Heart left ventricle (tissue), 16 donors: ENCODE data around the gene TMEM204. TPM values are rescaled to one million over a fixed set of nuclear protein-coding genes. Genes with fewer than 3 reads are reported as not detected.
A peak's percentile ranks its signal among the peaks of the same experiment; 100 is the strongest.

ENCODE experiments used
- ATAC-seq, 4 donors: fragments of 200-7000 bp; cut with Tn5 transposase; one replicate each; pipeline ENCODE4 v1.9.1; 2020 to 2022; ENCODE audit warnings: moderate library complexity in 4 of 4, mild to moderate bottlenecking in 3 of 4, moderate number of reproducible peaks in 1 of 4
- DNase-seq, 5 donors: peaks; one replicate each; pipeline ENCODE4 v3.0.0-alpha.2; 2020
- H3K27ac ChIP-seq, 12 donors: fragments of 200-600 bp; sonication (generic) in 4 of 12; one replicate each; pipeline versions ENCODE4 v1.5.0 to v1.8.0; 2016 to 2022; ENCODE audit warnings: mild to moderate bottlenecking in 2 of 12
- H3K27me3 ChIP-seq, 9 donors: fragments of 200-600 bp; sonication (generic) in 2 of 9; one replicate each; pipeline versions ENCODE4 v1.5.1 to v1.8.0; 2016 to 2022; ENCODE audit warnings: mild to moderate bottlenecking in 3 of 9
- H3K36me3 ChIP-seq, 9 donors: fragments of 200-600 bp; sonication (generic) in 2 of 9; one replicate each; pipeline versions ENCODE4 v1.5.0 to v1.8.0; 2018 to 2022; ENCODE audit warnings: mild to moderate bottlenecking in 2 of 9
- H3K4me1 ChIP-seq, 12 donors: fragments of 200-600 bp; sonication (generic) in 4 of 12; one replicate each; pipeline versions ENCODE4 v1.5.0 to v1.8.0; 2016 to 2022; ENCODE audit warnings: mild to moderate bottlenecking in 3 of 12
- H3K4me3 ChIP-seq, 12 donors: fragments of 200-600 bp; sonication (generic) in 4 of 12; one replicate each; pipeline versions ENCODE4 v1.5.0 to v1.8.0; 2017 to 2022; ENCODE audit warnings: mild to moderate bottlenecking in 9 of 12, moderate library complexity in 4 of 12
- H3K9me3 ChIP-seq, 12 donors: fragments of 200-600 bp; sonication (generic) in 4 of 12; one replicate each; pipeline versions ENCODE4 v1.5.0 to v1.8.0; 2016 to 2022; ENCODE audit warnings: mild to moderate bottlenecking in 1 of 12
- CTCF ChIP-seq, 12 donors: fragments of 200-600 bp; sonication (generic) in 4 of 12; IDR thresholded peaks; one replicate each; pipeline versions ENCODE4 v1.5.0 to v1.8.0; 2018 to 2022; ENCODE audit warnings: antibody characterized with exemption in 12 of 12, mild to moderate bottlenecking in 5 of 12
- POLR2A ChIP-seq, 2 donors: fragments of 450-650 bp; IDR thresholded peaks; one replicate each; pipeline ENCODE4 v1.6.1; 2017; ENCODE audit warnings: antibody characterized with exemption in 2 of 2, mild to moderate bottlenecking in 2 of 2, moderate library complexity in 2 of 2
- WGBS, 4 donors: extraction: QIAGEN DNeasy Blood & Tissue Kit in 2 of 4; methylation state at CpG; one replicate each; pipeline versions ENCODE4 v1.1.5 to v1.1.7; 2013 to 2018; 5-methylcytosine and 5-hydroxymethylcytosine counted together
- intact Hi-C, 10 donors: fragments of 100-400 bp; cut with DNase I; formaldehyde crosslinking; loops; one replicate each; pipeline versions ENCODE4 v1.11.1 to v1.14.2; 2022
- polyA plus RNA-seq, 2 donors: library from polyadenylated mRNA; stranded (reverse); fragments of 200-250 nt; gene quantifications; one replicate each; pipeline ENCODE4 v1.2.3, GENCODE V29; 2013
- total RNA-seq, 9 donors: library from RNA; depleted of rRNA in 2 of 9; stranded (reverse); fragments of >200 nt in 2 of 9; fragmentation: NEBNext Ultra II Directional in 3 of 9; extraction: Animal tissue kit (Norgen Biotek cat#: 25700) in 3 of 9; gene quantifications; one replicate each; pipeline versions ENCODE4 v1.1.0 to v1.2.4, GENCODE V29; 2016 to 2023
- donor health status: ischemic (EF 13 %, LVEDD 7.1; RV severe dilation, severe dysfunction).
- donor health status: healthy with polysubstance abuse.
- donor health status: DM: no; HTN: yes; CAD: no.
- donor health status: DM: no; HTN: no; CAD: no.
- donor health status: ischemic (EF 25% LVEDD 6.9; RV normal size, moderate dysfunction).
- donor health status: ischemic (EF 25% LVEDD 5.7; RV mildly dilated, moderate dysfunction).
- donor health status: healthy.
- donor health status: DM: yes; HTN: yes; CAD: no.
- donor health status: ischemic (EF 35%, LVEDD 5.7; RV mildly dilated, moderate dysfunction).
- donor health status: nonischemic (EF 11% LVEDD 7.7; RV severe dilation, severe dysfunction).
- donor health status: DM: yes; HTN: yes; CAD: no.
- donor health status: PGD.
- donor health status: ischemic (EF 29% LVEDD 5.4; RV normal size, mild dysfunction).
- donor health status: nonischemic (EF 23%, LVEDD 6.1; RV moderate dilation, normal function).

TMEM204 gene
- total and polyA plus RNA-seq, 11 donors = 14.0 to 64.2 (median 20.2) TPM

GRCh38 chr16:1537138-1537577 lies 3.7 kb downstream of the TMEM204 start:
- DNase-seq (peak in 1 of 5 donors; percentile 63), ATAC-seq (peak in 1 of 4 donors; percentile 2)
- peak overlapping the region in 11 of 12 donors; percentile 66 to 93 (median 88) for H3K4me3 ChIP-seq
- peaks cover 11 to 85% (median 68%) of the 10 kb centered on the region in 12 donors for H3K4me1 ChIP-seq
- intact Hi-C loops = loop anchor here in 1 of 10 donors (5.0 kb wide), 1 partner anchor 75 kb away; the partner anchor contains the start of genes CRAMP1 and IFT140
- peaks cover 0 to 68% (median 62%) of the 10 kb centered on the region in 9 donors for H3K36me3 ChIP-seq
- TF ChIP-seq POLR2A (IDR thresholded peaks at IDR 0.05) (no peak), CTCF (IDR thresholded peaks at IDR 0.05) (no peak)
- WGBS, 4 donors = 45 to 68% (median 57%) methylated on average over 2 to 27 of the region's 27 CpGs
- no peaks in the 10 kb centered on the region for H3K9me3 ChIP-seq
- peaks cover 0 to 17% (median 0%) of the 10 kb centered on the region in 9 donors for H3K27me3 ChIP-seq
- H3K27ac ChIP-seq = peak overlapping the region; percentile 92 to 99 (median 96)

- Histone ChIP-seq H3K27ac (peak overlapping the region; percentile 92 to 99 (median 96)), H3K4me1 (peaks cover 12 to 85% (median 68%) of the 10 kb centered on the region in 12 donors), H3K4me3 (peak overlapping the region in 11 of 12 donors; percentile 66 to 93 (median 88)), H3K36me3 (peaks cover 0 to 75% (median 69%) of the 10 kb centered on the region in 9 donors), H3K9me3 (no peaks in the 10 kb centered on the region), H3K27me3 (peaks cover 0 to 17% (median 0%) of the 10 kb centered on the region in 9 donors)
- 56 to 64% (median 61%) methylated on average over 25 to 26 of the region's 26 CpGs for WGBS, 4 donors
- intact Hi-C loops = loop anchor here in 1 of 10 donors (5.0 kb wide), 1 partner anchor 74 kb away; the partner anchor contains the start of genes CRAMP1 and IFT140
- DNase-seq (peak in 1 of 5 donors; percentile 40), ATAC-seq (no peak)
- TF ChIP-seq POLR2A (IDR thresholded peaks at IDR 0.05) (no peak), CTCF (IDR thresholded peaks at IDR 0.05) (no peak)
Observed at GRCh38 chr16:1537763-1538289, 4.4 kb downstream of the TMEM204 start.

- WGBS, 4 donors = 57 to 68% (median 65%) methylated on average over 19 to 22 of the region's 22 CpGs
- H3K9me3 ChIP-seq = no peaks in the 10 kb centered on the region
- DNase-seq (peak in 2 of 5 donors; percentile 50 to 64), ATAC-seq (peak in 1 of 4 donors; percentile 14)
- peaks cover 0 to 79% (median 72%) of the 10 kb centered on the region in 9 donors for H3K36me3 ChIP-seq
- peak in 3 of 12 donors; percentile 10 to 34 (median 11) for TF ChIP-seq CTCF (IDR thresholded peaks at IDR 0.05)
- no peak for TF ChIP-seq POLR2A (IDR thresholded peaks at IDR 0.05)
- peaks cover 11 to 89% (median 74%) of the 10 kb centered on the region in 12 donors for H3K4me1 ChIP-seq
- intact Hi-C loops = loop anchor here in 1 of 10 donors (5.0 kb wide), 1 partner anchor 73 kb away; the partner anchor contains the start of genes CRAMP1 and IFT140
- H3K27ac ChIP-seq = peak overlapping the region in 7 of 12 donors; percentile 92 to 99 (median 95)
- peak overlapping the region in 7 of 12 donors; percentile 68 to 93 (median 89) for H3K4me3 ChIP-seq
- H3K27me3 ChIP-seq = peaks cover 0 to 12% (median 0%) of the 10 kb centered on the region in 9 donors
Observed at GRCh38 chr16:1538804-1539520, 5.5 kb downstream of the TMEM204 start.
